ENCODE results near the gene GOPC. TPM values are rescaled to one million over a fixed set of nuclear protein-coding genes. Genes with fewer than 3 reads are reported as not detected.

GOPC gene
- total RNA-seq, 1 experiment from 2014 or later: 24.2 TPM

GRCh38 chr6:117624869-117625481, 22.7 kb upstream of the GOPC start:
- RAD21 ChIA-PET (ENCODE audit: low non-redundant PET in 1 of 2, low total read pairs in 2 of 2, uncharacterized antibody in 2 of 2, unreplicated experiment in 2 of 2): no interaction called here
- intact Hi-C loops (cut with micrococcal nuclease): no loop called here
- Histone ChIP-seq H3K9ac (ENCODE audit: low read length) (no peak overlapping the region), H3K4me2 (ENCODE audit: low read length) (no peak overlapping the region), H3K79me2 (ENCODE audit: insufficient read depth, low read length) (no peaks in the 10 kb centered on the region), H3K27me3 (ENCODE audit: insufficient read depth, low read length) (no peaks in the 10 kb centered on the region), H3K4me3 (replicated peaks in 1 of 2; ENCODE audit: low read depth in 1 of 2, low read length in 2 of 2) (no peak overlapping the region), H3K36me3 (ENCODE audit: control insufficient read depth in 1 of 2, insufficient read depth in 2 of 2, low read length in 2 of 2) (no peaks in the 10 kb centered on the region), H4K20me1 (ENCODE audit: insufficient read depth) (no peaks in the 10 kb centered on the region), H3K9me2 (ENCODE audit: insufficient read depth) (no peaks in the 10 kb centered on the region), H3K27ac (ENCODE audit: low read depth, low read length) (no peak overlapping the region), H3K4me1 (ENCODE audit: control insufficient read depth in 1 of 2, insufficient read depth in 2 of 2, low read length in 2 of 2) (no peaks in the 10 kb centered on the region), H2AFZ (ENCODE audit: low read depth, low read length, poor library complexity, severe bottlenecking) (no peak overlapping the region), H3K9me3 (ENCODE audit: control insufficient read depth in 1 of 2, insufficient read depth in 1 of 2, low read depth in 1 of 2, low read length in 2 of 2) (peaks cover 0 to 11% of the 10 kb centered on the region in 2 experiments; a peak in 2 of 4 replicates)
- TF ChIP-seq CBX3 (IDR thresholded peaks at IDR 0.05; ENCODE audit: low read depth) (peak; percentile 59; the same call in 1 of the 2 replicates), FOSL1 (IDR thresholded peaks at IDR 0.05; ENCODE audit: low read depth) (no peak), ZFX (IDR thresholded peaks at IDR 0.05) (no peak), RAD21 (IDR thresholded peaks at IDR 0.05; ENCODE audit: low read depth) (no peak)
- CTCF ChIA-PET: no interaction called here
- ATAC-seq: no peak
- POLR2A ChIA-PET: no interaction called here
- BruUV-seq (replicated peaks): no TSS peak
- no peak for DNase-seq (ENCODE audit: low read depth, low spot score)

- Histone ChIP-seq H3K27ac (ENCODE audit: low read depth, low read length) (no peak overlapping the region), H3K9me3 (ENCODE audit: control insufficient read depth in 1 of 2, insufficient read depth in 1 of 2, low read depth in 1 of 2, low read length in 2 of 2) (no peaks in the 10 kb centered on the region), H3K4me3 (replicated peaks in 1 of 2; ENCODE audit: low read depth in 1 of 2, low read length in 2 of 2) (no peak overlapping the region), H3K4me2 (ENCODE audit: low read length) (no peak overlapping the region), H3K4me1 (ENCODE audit: control insufficient read depth in 1 of 2, insufficient read depth in 2 of 2, low read length in 2 of 2) (peaks cover 0 to 7% of the 10 kb centered on the region in 2 experiments; a peak in 1 of 4 replicates), H3K9ac (ENCODE audit: low read length) (no peak overlapping the region), H4K20me1 (ENCODE audit: insufficient read depth) (no peaks in the 10 kb centered on the region), H3K79me2 (ENCODE audit: insufficient read depth, low read length) (no peaks in the 10 kb centered on the region), H3K9me2 (ENCODE audit: insufficient read depth) (no peaks in the 10 kb centered on the region), H2AFZ (ENCODE audit: low read depth, low read length, poor library complexity, severe bottlenecking) (no peak overlapping the region), H3K27me3 (ENCODE audit: insufficient read depth, low read length) (no peaks in the 10 kb centered on the region), H3K36me3 (ENCODE audit: control insufficient read depth in 1 of 2, insufficient read depth in 2 of 2, low read length in 2 of 2) (no peaks in the 10 kb centered on the region)
- no TSS peak for BruUV-seq (replicated peaks)
- ATAC-seq (no peak), DNase-seq (ENCODE audit: low read depth, low spot score) (no peak)
- intact Hi-C loops (cut with micrococcal nuclease): no loop called here
- ChIA-PET POLR2A (no interaction called here), RAD21 (ENCODE audit: low non-redundant PET in 1 of 2, low total read pairs in 2 of 2, uncharacterized antibody in 2 of 2, unreplicated experiment in 2 of 2) (no interaction called here), CTCF (no interaction called here)
- TF ChIP-seq SIN3A (IDR thresholded peaks at IDR 0.05; ENCODE audit: low read depth) (no peak), REST (IDR thresholded peaks at IDR 0.05; ENCODE audit: low read depth) (no peak), CEBPB (IDR thresholded peaks at IDR 0.05; ENCODE audit: low read depth) (no peak), ZNF274 (IDR thresholded peaks at IDR 0.05; ENCODE audit: low read depth, low read length) (no peak), EZH2phosphoT487 (IDR thresholded peaks at IDR 0.05; ENCODE audit: borderline replicate concordance) (no peak), MAX (IDR thresholded peaks at IDR 0.05) (no peak), CTCF (IDR thresholded peaks at IDR 0.05 in 2 of 3, conservative IDR thresholded peaks at IDR 0.05 in 1 of 3; ENCODE audit: borderline replicate concordance in 1 of 3, insufficient read depth in 1 of 3, low read depth in 2 of 3, low read length in 2 of 3) (no peak), ZBTB33 (IDR thresholded peaks at IDR 0.05; ENCODE audit: extremely low read depth, insufficient replicate concordance, low read length) (no peak), JUND (IDR thresholded peaks at IDR 0.05) (no peak)
Observed at GRCh38 chr6:117619178-117619577, 16.9 kb upstream of the GOPC start.
